Right renal pelvis (tissue), 4 donors: ENCODE measurements around the gene TNRC18. TPM values are rescaled to one million over a fixed set of nuclear protein-coding genes. Genes with fewer than 3 reads are reported as not detected.
A peak's percentile ranks its signal among the peaks of the same experiment; 100 is the strongest.

Source experiments
- DNase-seq, 4 donors: peaks; one replicate each; pipeline ENCODE4 v3.0.0-alpha.2; 2013; ENCODE audit warnings: low read depth in 4 of 4, low spot score in 3 of 4, missing footprints in 1 of 4
- polyA plus RNA-seq, 4 donors: library from polyadenylated mRNA; unstranded; fragments of 120-200 nt; gene quantifications; one replicate each; pipeline ENCODE4 v1.2.1, GENCODE V29; 2013; ENCODE audit not compliant: insufficient read length in 4 of 4

Gene TNRC18
- polyA plus RNA-seq, 4 donors = 93.2 to 130 (median 104) TPM

- no peak for DNase-seq
Measured at GRCh38 chr7:5452937-5453540, 29.4 kb upstream of the TNRC18 start.

- no peak for DNase-seq
Measured at GRCh38 chr7:5452470-5452899, 28.9 kb upstream of the TNRC18 start.

- DNase-seq = no peak
Measured at GRCh38 chr7:5451391-5451790, 27.8 kb upstream of the TNRC18 start.

- DNase-seq = peak in 3 of 4 donors; percentile 41 to 52 (median 42)
Measured at GRCh38 chr7:5450549-5451327, 27.1 kb upstream of the TNRC18 start.

GRCh38 chr7:5448378-5449037 is 24.9 kb upstream of the TNRC18 start:
- no peak for DNase-seq

GRCh38 chr7:5445981-5446594 is 22.5 kb upstream of the TNRC18 start:
- no peak for DNase-seq

GRCh38 chr7:5443678-5444077 is 20.0 kb upstream of the TNRC18 start:
- DNase-seq = no peak

- DNase-seq = no peak
Measured at GRCh38 chr7:5442757-5443305, 19.2 kb upstream of the TNRC18 start.

GRCh38 chr7:5441840-5442503 is 18.3 kb upstream of the TNRC18 start:
- DNase-seq = no peak

- no peak for DNase-seq
Measured at GRCh38 chr7:5439572-5440496, 16.2 kb upstream of the TNRC18 start.

GRCh38 chr7:5439209-5439571 is 15.6 kb upstream of the TNRC18 start:
- no peak for DNase-seq

GRCh38 chr7:5437987-5438386 is 14.4 kb upstream of the TNRC18 start:
- no peak for DNase-seq

- DNase-seq = no peak
Measured at GRCh38 chr7:5437348-5437892, 13.8 kb upstream of the TNRC18 start.

GRCh38 chr7:5436003-5436678 is 12.5 kb upstream of the TNRC18 start:
- no peak for DNase-seq

- DNase-seq = no peak
Measured at GRCh38 chr7:5435291-5436002, 11.8 kb upstream of the TNRC18 start.

- no peak for DNase-seq
Measured at GRCh38 chr7:5433181-5433580, 9.5 kb upstream of the TNRC18 start.

- no peak for DNase-seq
Measured at GRCh38 chr7:5432691-5433090, 9.1 kb upstream of the TNRC18 start.

- no peak for DNase-seq
Measured at GRCh38 chr7:5431560-5432015, 8.0 kb upstream of the TNRC18 start.
